Astrocyte (in vitro differentiated cells and primary cell): ENCODE results near the gene KIN.

Experiments used
- EZH2 ChIP-seq: IDR thresholded peaks from 2 replicates; pipeline ENCODE4 v1.6.1; 2012; ENCODE audit warnings: mild to moderate bottlenecking, low read length, inconsistent platforms; ENCODE audit not compliant: insufficient read depth
- TF ChIP-seq, protein P1 (sequence below): IDR thresholded peaks from 2 replicates; pipeline ENCODE4 v1.5.1; 2011; ENCODE audit warnings: low read depth, mild to moderate bottlenecking, inconsistent platforms, low read length, moderate library complexity; ENCODE audit not compliant: insufficient read depth

DNA sequence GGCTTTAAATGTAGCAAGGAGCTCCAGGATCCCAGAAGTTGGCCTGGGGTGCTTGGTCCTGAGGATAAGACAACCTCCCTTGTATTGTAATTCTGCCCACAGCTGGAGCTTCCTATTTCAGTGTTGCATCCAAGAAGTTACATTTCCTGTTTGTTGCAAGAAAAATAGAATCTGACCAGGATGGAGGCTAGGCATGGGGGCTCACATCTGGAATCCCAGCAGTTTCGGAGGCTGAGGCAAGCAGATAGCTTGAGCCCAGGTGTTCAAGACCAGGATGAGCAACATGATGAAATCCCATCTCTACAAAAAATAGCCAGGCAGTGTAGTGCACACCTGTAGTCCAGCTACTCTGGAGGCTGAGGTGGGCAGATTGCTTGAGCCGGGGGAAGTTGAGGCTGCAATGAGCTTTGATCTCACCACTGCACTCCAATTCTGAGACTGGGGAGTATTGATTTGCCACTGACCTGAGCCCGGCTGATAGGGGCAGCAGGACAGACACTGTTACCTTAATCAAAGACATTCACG lies 85.4 kb downstream of the KIN start:
- TF ChIP-seq, protein P1, sequence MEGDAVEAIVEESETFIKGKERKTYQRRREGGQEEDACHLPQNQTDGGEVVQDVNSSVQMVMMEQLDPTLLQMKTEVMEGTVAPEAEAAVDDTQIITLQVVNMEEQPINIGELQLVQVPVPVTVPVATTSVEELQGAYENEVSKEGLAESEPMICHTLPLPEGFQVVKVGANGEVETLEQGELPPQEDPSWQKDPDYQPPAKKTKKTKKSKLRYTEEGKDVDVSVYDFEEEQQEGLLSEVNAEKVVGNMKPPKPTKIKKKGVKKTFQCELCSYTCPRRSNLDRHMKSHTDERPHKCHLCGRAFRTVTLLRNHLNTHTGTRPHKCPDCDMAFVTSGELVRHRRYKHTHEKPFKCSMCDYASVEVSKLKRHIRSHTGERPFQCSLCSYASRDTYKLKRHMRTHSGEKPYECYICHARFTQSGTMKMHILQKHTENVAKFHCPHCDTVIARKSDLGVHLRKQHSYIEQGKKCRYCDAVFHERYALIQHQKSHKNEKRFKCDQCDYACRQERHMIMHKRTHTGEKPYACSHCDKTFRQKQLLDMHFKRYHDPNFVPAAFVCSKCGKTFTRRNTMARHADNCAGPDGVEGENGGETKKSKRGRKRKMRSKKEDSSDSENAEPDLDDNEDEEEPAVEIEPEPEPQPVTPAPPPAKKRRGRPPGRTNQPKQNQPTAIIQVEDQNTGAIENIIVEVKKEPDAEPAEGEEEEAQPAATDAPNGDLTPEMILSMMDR, result no peak
- no peak for TF ChIP-seq EZH2
